ENCODE data around the gene UGT1A1. TPM values are rescaled to one million over a fixed set of nuclear protein-coding genes. Genes with fewer than 3 reads are reported as not detected.

The UGT1A1 gene
- total RNA-seq, 1 experiment from 2014 or later = not detected

DNA sequence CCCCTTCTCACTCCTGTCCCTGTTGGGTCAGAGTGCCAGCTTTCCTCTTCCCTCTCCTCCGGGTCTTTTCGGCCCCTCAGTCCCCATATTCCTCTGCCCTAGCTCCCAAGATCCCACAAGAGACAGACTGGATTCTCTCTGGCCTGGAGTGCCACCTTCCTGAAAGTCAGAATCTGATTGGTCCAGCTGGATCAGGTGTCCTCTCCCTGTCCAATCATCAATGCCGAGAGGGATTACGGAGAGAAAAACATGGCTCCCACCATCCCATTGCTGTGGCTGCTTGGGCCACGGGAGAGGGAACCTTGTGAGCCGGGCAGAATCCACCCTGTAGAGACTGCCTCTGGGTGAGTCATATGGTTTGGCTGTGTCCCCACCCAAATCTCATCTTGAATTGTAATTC lies 15.3 kb downstream of the UGT1A1 start:
- Mint-ChIP-seq H3K36me3 (ENCODE audit: insufficient read depth in 1 of 3, low read depth in 3 of 3) (peaks cover 1 to 4% (median 3%) of the 10 kb centered on the region in 3 experiments; a peak in 4 of 7 replicates), H3K4me1 (no peaks in the 10 kb centered on the region), H3K9me3 (peaks cover 14 to 21% of the 10 kb centered on the region in 2 experiments; a peak in 4 of 5 replicates), H3K27ac (peak overlapping the region in 1 of 3 experiments; percentile 25; a peak in 1 of 7 replicates), H3K27me3 (ENCODE audit: low read depth) (peaks cover 2% of the 10 kb centered on the region; the same call in 1 of the 2 replicates), H3K4me3 (no peak overlapping the region)
- Histone ChIP-seq H3K27ac (ENCODE audit: insufficient read length, low read depth, low read length) (no peak overlapping the region), H3K14ac (ENCODE audit: insufficient read depth, low read length) (no peak overlapping the region), H3K79me2 (ENCODE audit: insufficient read depth, low read length) (no peaks in the 10 kb centered on the region), H2BK12ac (ENCODE audit: insufficient read length, low read depth, low read length) (no peak overlapping the region), H3K56ac (ENCODE audit: insufficient read length, low read depth, low read length) (no peak overlapping the region), H3K23me2 (ENCODE audit: insufficient read length, low read depth, low read length, poor library complexity, severe bottlenecking) (no peaks in the 10 kb centered on the region), H3K4ac (ENCODE audit: low read depth, low read length) (no peak overlapping the region), H3K79me1 (ENCODE audit: insufficient read depth, low read depth, low read length, poor library complexity, severe bottlenecking) (no peaks in the 10 kb centered on the region), H2BK15ac (ENCODE audit: low read depth, low read length) (no peak overlapping the region), H3K4me1 (ENCODE audit: insufficient read depth, low read length) (no peaks in the 10 kb centered on the region), H3K9me3 (ENCODE audit: control insufficient read depth, low read depth, low read length) (peaks cover 4% of the 10 kb centered on the region), H2AK5ac (ENCODE audit: insufficient read length, low read length) (no peak overlapping the region), H3K18ac (ENCODE audit: insufficient read length, low read depth, low read length) (no peak overlapping the region), H3T11ph (ENCODE audit: low read length) (no peak overlapping the region), H2BK5ac (ENCODE audit: insufficient read length, low read length) (no peak overlapping the region), H4K8ac (replicated peaks; ENCODE audit: insufficient read length, low read depth, low read length) (no peak overlapping the region), H3K4me2 (ENCODE audit: insufficient read depth, insufficient read length, low read length) (no peak overlapping the region), H3K9ac (ENCODE audit: extremely low read depth, insufficient read length, low read length) (no peak overlapping the region), H2BK20ac (ENCODE audit: low read depth, low read length, poor library complexity, severe bottlenecking) (no peak overlapping the region), H3K27me3 (ENCODE audit: insufficient read depth, low read length) (no peaks in the 10 kb centered on the region), H2BK120ac (ENCODE audit: low read depth, low read length, poor library complexity, severe bottlenecking) (no peak overlapping the region), H4K5ac (ENCODE audit: insufficient read length, low read depth, low read length) (no peak overlapping the region), H2AFZ (ENCODE audit: low read length) (no peak overlapping the region), H4K20me1 (ENCODE audit: control insufficient read depth, insufficient read depth, insufficient read length) (no peaks in the 10 kb centered on the region), H3K23ac (ENCODE audit: insufficient read length, low read depth, low read length) (no peak overlapping the region), H4K91ac (ENCODE audit: insufficient read length, low read depth, low read length) (no peak overlapping the region)
- WGBS (ENCODE audit: extremely low coverage, insufficient read length, low lambda C conversion rate) = no CpG with 5 or more reads among the region's 6 CpGs
- TF ChIP-seq, protein P1, sequence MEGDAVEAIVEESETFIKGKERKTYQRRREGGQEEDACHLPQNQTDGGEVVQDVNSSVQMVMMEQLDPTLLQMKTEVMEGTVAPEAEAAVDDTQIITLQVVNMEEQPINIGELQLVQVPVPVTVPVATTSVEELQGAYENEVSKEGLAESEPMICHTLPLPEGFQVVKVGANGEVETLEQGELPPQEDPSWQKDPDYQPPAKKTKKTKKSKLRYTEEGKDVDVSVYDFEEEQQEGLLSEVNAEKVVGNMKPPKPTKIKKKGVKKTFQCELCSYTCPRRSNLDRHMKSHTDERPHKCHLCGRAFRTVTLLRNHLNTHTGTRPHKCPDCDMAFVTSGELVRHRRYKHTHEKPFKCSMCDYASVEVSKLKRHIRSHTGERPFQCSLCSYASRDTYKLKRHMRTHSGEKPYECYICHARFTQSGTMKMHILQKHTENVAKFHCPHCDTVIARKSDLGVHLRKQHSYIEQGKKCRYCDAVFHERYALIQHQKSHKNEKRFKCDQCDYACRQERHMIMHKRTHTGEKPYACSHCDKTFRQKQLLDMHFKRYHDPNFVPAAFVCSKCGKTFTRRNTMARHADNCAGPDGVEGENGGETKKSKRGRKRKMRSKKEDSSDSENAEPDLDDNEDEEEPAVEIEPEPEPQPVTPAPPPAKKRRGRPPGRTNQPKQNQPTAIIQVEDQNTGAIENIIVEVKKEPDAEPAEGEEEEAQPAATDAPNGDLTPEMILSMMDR (conservative IDR thresholded peaks at IDR 0.05) = no peak
- no peak for DNase-seq
